ENCODE results near the gene F13B.

F13B gene

GRCh38 chr1:197080323-197080722 is 13.3 kb upstream of the F13B start:
- H4K20me1 ChIP-seq (ENCODE audit: insufficient read depth, low read length) = no peaks in the 10 kb centered on the region
- no peak overlapping the region for H2AFZ ChIP-seq (ENCODE audit: low read length)
- no peaks in the 10 kb centered on the region for H3K4me1 ChIP-seq (ENCODE audit: low read length)
- no peaks in the 10 kb centered on the region for H3K9me3 ChIP-seq (replicated peaks; ENCODE audit: insufficient read depth, low read length)
- no peak for DNase-seq
- H3F3A ChIP-seq (ENCODE audit: insufficient read depth, low read length) = no peaks in the 10 kb centered on the region
- H3K36me3 ChIP-seq (replicated peaks; ENCODE audit: insufficient read depth, low read length) = peaks cover 19% of the 10 kb centered on the region
- TF ChIP-seq EZH2 (optimal IDR thresholded peaks at IDR 0.05; ENCODE audit: low read depth, low read length) = no peak
- TF ChIP-seq, protein P1, sequence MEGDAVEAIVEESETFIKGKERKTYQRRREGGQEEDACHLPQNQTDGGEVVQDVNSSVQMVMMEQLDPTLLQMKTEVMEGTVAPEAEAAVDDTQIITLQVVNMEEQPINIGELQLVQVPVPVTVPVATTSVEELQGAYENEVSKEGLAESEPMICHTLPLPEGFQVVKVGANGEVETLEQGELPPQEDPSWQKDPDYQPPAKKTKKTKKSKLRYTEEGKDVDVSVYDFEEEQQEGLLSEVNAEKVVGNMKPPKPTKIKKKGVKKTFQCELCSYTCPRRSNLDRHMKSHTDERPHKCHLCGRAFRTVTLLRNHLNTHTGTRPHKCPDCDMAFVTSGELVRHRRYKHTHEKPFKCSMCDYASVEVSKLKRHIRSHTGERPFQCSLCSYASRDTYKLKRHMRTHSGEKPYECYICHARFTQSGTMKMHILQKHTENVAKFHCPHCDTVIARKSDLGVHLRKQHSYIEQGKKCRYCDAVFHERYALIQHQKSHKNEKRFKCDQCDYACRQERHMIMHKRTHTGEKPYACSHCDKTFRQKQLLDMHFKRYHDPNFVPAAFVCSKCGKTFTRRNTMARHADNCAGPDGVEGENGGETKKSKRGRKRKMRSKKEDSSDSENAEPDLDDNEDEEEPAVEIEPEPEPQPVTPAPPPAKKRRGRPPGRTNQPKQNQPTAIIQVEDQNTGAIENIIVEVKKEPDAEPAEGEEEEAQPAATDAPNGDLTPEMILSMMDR (IDR thresholded peaks at IDR 0.05; ENCODE audit: low read length) = no peak
- TF ChIP-seq EZH2phosphoT487 (IDR thresholded peaks at IDR 0.05; ENCODE audit: low read length) = no peak
- no peak overlapping the region for H3K4me3 ChIP-seq (ENCODE audit: low read length)
- H3K4me2 ChIP-seq (ENCODE audit: low read depth, low read length) = no peak overlapping the region
- no peak overlapping the region for H3K9ac ChIP-seq (ENCODE audit: low read length)
- no peaks in the 10 kb centered on the region for H3K9me2 ChIP-seq (replicated peaks; ENCODE audit: insufficient read depth, low read length)
- H3K79me2 ChIP-seq (ENCODE audit: low read length) = no peaks in the 10 kb centered on the region
- H3K27me3 ChIP-seq (replicated peaks; ENCODE audit: insufficient read depth, low read length) = no peaks in the 10 kb centered on the region
- H3K27ac ChIP-seq (ENCODE audit: low read length) = no peak overlapping the region

- H3K27ac ChIP-seq (ENCODE audit: low read length) = no peak overlapping the region
- H3K4me2 ChIP-seq (ENCODE audit: low read depth, low read length) = no peak overlapping the region
- no peaks in the 10 kb centered on the region; the same call in 1 of the 2 replicates for H3K36me3 ChIP-seq (replicated peaks; ENCODE audit: insufficient read depth, low read length)
- H4K20me1 ChIP-seq (ENCODE audit: insufficient read depth, low read length) = no peaks in the 10 kb centered on the region
- H2AFZ ChIP-seq (ENCODE audit: low read length) = no peak overlapping the region
- DNase-seq = no peak
- no peaks in the 10 kb centered on the region for H3K9me2 ChIP-seq (replicated peaks; ENCODE audit: insufficient read depth, low read length)
- no peak overlapping the region for H3K9ac ChIP-seq (ENCODE audit: low read length)
- H3K27me3 ChIP-seq (replicated peaks; ENCODE audit: insufficient read depth, low read length) = no peaks in the 10 kb centered on the region
- no peak overlapping the region for H3K4me3 ChIP-seq (ENCODE audit: low read length)
- TF ChIP-seq EZH2phosphoT487 (IDR thresholded peaks at IDR 0.05; ENCODE audit: low read length) (no peak), EZH2 (optimal IDR thresholded peaks at IDR 0.05; ENCODE audit: low read depth, low read length) (no peak)
- H3F3A ChIP-seq (ENCODE audit: insufficient read depth, low read length) = no peaks in the 10 kb centered on the region
- H3K79me2 ChIP-seq (ENCODE audit: low read length) = no peaks in the 10 kb centered on the region
- H3K4me1 ChIP-seq (ENCODE audit: low read length) = no peaks in the 10 kb centered on the region
- no peaks in the 10 kb centered on the region for H3K9me3 ChIP-seq (replicated peaks; ENCODE audit: insufficient read depth, low read length)
These were observed 9.5 kb upstream of the F13B start for GRCh38 chr1:197076585-197076984.

- TF ChIP-seq, protein P1 (IDR thresholded peaks at IDR 0.05; ENCODE audit: low read length) = no peak
- TF ChIP-seq EZH2 (optimal IDR thresholded peaks at IDR 0.05; ENCODE audit: low read depth, low read length) (no peak), EZH2phosphoT487 (IDR thresholded peaks at IDR 0.05; ENCODE audit: low read length) (no peak)
- Histone ChIP-seq H3K9me2 (replicated peaks; ENCODE audit: insufficient read depth, low read length) (no peaks in the 10 kb centered on the region), H3K9ac (ENCODE audit: low read length) (no peak overlapping the region), H3K4me2 (ENCODE audit: low read depth, low read length) (no peak overlapping the region), H3K27me3 (replicated peaks; ENCODE audit: insufficient read depth, low read length) (no peaks in the 10 kb centered on the region), H3K4me1 (ENCODE audit: low read length) (no peaks in the 10 kb centered on the region), H3K27ac (ENCODE audit: low read length) (no peak overlapping the region), H3K36me3 (replicated peaks; ENCODE audit: insufficient read depth, low read length) (no peaks in the 10 kb centered on the region; the same call in 1 of the 2 replicates), H3K4me3 (ENCODE audit: low read length) (no peak overlapping the region), H3K9me3 (replicated peaks; ENCODE audit: insufficient read depth, low read length) (no peaks in the 10 kb centered on the region), H3K79me2 (ENCODE audit: low read length) (no peaks in the 10 kb centered on the region), H3F3A (ENCODE audit: insufficient read depth, low read length) (no peaks in the 10 kb centered on the region), H2AFZ (ENCODE audit: low read length) (no peak overlapping the region), H4K20me1 (ENCODE audit: insufficient read depth, low read length) (no peaks in the 10 kb centered on the region)
- no peak for DNase-seq
These were observed 6.9 kb upstream of the F13B start for GRCh38 chr1:197073978-197074377.

- no peaks in the 10 kb centered on the region for H3K36me3 ChIP-seq (replicated peaks; ENCODE audit: insufficient read depth, low read length)
- TF ChIP-seq EZH2phosphoT487 (IDR thresholded peaks at IDR 0.05; ENCODE audit: low read length) (no peak), EZH2 (optimal IDR thresholded peaks at IDR 0.05; ENCODE audit: low read depth, low read length) (no peak)
- TF ChIP-seq, protein P1 (IDR thresholded peaks at IDR 0.05; ENCODE audit: low read length) = no peak
- H3K27ac ChIP-seq (ENCODE audit: low read length) = no peak overlapping the region
- no peaks in the 10 kb centered on the region for H3K9me2 ChIP-seq (replicated peaks; ENCODE audit: insufficient read depth, low read length)
- H3K4me3 ChIP-seq (ENCODE audit: low read length) = no peak overlapping the region
- no peaks in the 10 kb centered on the region for H3K4me1 ChIP-seq (ENCODE audit: low read length)
- no peaks in the 10 kb centered on the region for H3K9me3 ChIP-seq (replicated peaks; ENCODE audit: insufficient read depth, low read length)
- H3K27me3 ChIP-seq (replicated peaks; ENCODE audit: insufficient read depth, low read length) = no peaks in the 10 kb centered on the region
- no peak overlapping the region for H3K9ac ChIP-seq (ENCODE audit: low read length)
- H4K20me1 ChIP-seq (ENCODE audit: insufficient read depth, low read length) = no peaks in the 10 kb centered on the region
- DNase-seq = no peak
- H2AFZ ChIP-seq (ENCODE audit: low read length) = no peak overlapping the region
- H3K79me2 ChIP-seq (ENCODE audit: low read length) = no peaks in the 10 kb centered on the region
- H3F3A ChIP-seq (ENCODE audit: insufficient read depth, low read length) = no peaks in the 10 kb centered on the region
- H3K4me2 ChIP-seq (ENCODE audit: low read depth, low read length) = no peak overlapping the region
These were observed 378 bp upstream of the F13B start for GRCh38 chr1:197067457-197067818.
